Neural cell (in vitro differentiated cells): Measurements from ENCODE around the gene FARP1.

ENCODE experiments used
- EP300 ChIP-seq: fragments of 450-650 bp; conservative IDR thresholded peaks from 2 replicates; pipeline ENCODE4 v1.6.1; 2014; ENCODE audit warnings: antibody characterized with exemption, mild to moderate bottlenecking, moderate library complexity; ENCODE audit not compliant: poor library complexity, severe bottlenecking
- EZH2 ChIP-seq: fragments of 200-600, 300-800 bp; shearing (Covaris generic), sonication (generic); IDR thresholded peaks from 2 replicates; pipeline ENCODE4 v1.6.1; 2014; ENCODE audit warnings: antibody characterized with exemption, low read length, borderline replicate concordance, mild to moderate bottlenecking; ENCODE audit not compliant: insufficient read depth, poor library complexity, severe bottlenecking
- POLR2AphosphoS5 ChIP-seq: IDR thresholded peaks from 2 replicates; pipeline ENCODE4 v1.6.1; 2012
- TF ChIP-seq, protein P1 (sequence below): fragments of 450-650 bp; IDR thresholded peaks from 2 replicates; pipeline ENCODE4 v1.5.1; 2014; ENCODE audit warnings: antibody characterized with exemption, mild to moderate bottlenecking, moderate library complexity; ENCODE audit not compliant: poor library complexity, severe bottlenecking

DNA sequence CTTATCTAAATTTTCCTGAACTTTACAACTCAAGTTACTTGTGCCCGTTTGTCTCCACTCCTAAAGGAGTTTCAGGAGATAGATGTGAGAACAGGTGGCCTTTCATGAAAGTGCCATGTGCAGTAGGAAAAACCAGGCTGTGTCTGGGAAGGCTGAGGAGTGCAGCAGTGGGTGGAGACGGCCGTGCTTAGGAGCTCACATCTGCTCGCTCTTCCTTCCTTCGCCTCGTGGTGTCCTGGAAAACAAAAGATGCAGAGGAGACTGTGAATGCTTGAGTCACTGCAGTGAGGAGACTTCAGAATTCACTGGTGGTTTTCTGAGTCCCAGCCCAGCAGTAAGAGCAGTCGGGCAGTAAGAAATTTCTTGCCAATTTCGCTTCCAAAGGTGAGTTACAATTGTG, 172.6 kb downstream of the FARP1 start:
- TF ChIP-seq, protein P1, sequence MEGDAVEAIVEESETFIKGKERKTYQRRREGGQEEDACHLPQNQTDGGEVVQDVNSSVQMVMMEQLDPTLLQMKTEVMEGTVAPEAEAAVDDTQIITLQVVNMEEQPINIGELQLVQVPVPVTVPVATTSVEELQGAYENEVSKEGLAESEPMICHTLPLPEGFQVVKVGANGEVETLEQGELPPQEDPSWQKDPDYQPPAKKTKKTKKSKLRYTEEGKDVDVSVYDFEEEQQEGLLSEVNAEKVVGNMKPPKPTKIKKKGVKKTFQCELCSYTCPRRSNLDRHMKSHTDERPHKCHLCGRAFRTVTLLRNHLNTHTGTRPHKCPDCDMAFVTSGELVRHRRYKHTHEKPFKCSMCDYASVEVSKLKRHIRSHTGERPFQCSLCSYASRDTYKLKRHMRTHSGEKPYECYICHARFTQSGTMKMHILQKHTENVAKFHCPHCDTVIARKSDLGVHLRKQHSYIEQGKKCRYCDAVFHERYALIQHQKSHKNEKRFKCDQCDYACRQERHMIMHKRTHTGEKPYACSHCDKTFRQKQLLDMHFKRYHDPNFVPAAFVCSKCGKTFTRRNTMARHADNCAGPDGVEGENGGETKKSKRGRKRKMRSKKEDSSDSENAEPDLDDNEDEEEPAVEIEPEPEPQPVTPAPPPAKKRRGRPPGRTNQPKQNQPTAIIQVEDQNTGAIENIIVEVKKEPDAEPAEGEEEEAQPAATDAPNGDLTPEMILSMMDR, result no peak
- no peak for TF ChIP-seq POLR2AphosphoS5
- no peak for TF ChIP-seq EZH2
- TF ChIP-seq EP300, result no peak
